Trophoblast cell (in vitro differentiated cells and primary cell): ENCODE data around the gene PTPN12.

Experiments used
- DNase-seq, 2 donors: peaks; one replicate each; pipeline ENCODE4 v3.0.0-alpha.2; 2016
- H2AFZ ChIP-seq: 2 replicates; pipeline ENCODE4 v1.6.1; 2013; ENCODE audit warnings: low read length, moderate library complexity, mild to moderate bottlenecking; ENCODE audit not compliant: insufficient read depth, poor library complexity
- H2AK5ac ChIP-seq: 2 replicates; pipeline ENCODE4 v1.6.1; 2013; ENCODE audit warnings: mild to moderate bottlenecking, low read length
- H2BK120ac ChIP-seq: 2 replicates; pipeline ENCODE4 v1.6.1; 2013; ENCODE audit warnings: low read length, mild to moderate bottlenecking, moderate library complexity; ENCODE audit not compliant: insufficient read depth, poor library complexity
- H2BK12ac ChIP-seq: 2 replicates; pipeline ENCODE4 v1.6.1; 2013; ENCODE audit warnings: mild to moderate bottlenecking, low read length, moderate library complexity
- H2BK5ac ChIP-seq: 2 replicates; pipeline ENCODE4 v1.6.1; 2013; ENCODE audit warnings: low read length, low read depth, moderate library complexity, mild to moderate bottlenecking; ENCODE audit not compliant: poor library complexity
- H3K14ac ChIP-seq: 2 replicates; pipeline ENCODE4 v1.6.1; 2013; ENCODE audit warnings: mild to moderate bottlenecking, low read length
- H3K18ac ChIP-seq: 2 replicates; pipeline ENCODE4 v1.6.1; 2013; ENCODE audit warnings: mild to moderate bottlenecking, low read length
- H3K23ac ChIP-seq: 2 replicates; pipeline ENCODE4 v1.6.1; 2013; ENCODE audit warnings: low read length
- H3K27ac ChIP-seq: 2 replicates; pipeline ENCODE4 v1.5.1; 2013; ENCODE audit warnings: low read depth, mild to moderate bottlenecking, inconsistent platforms, low read length, moderate library complexity
- H3K27me3 ChIP-seq: 2 replicates; pipeline ENCODE4 v1.6.1; 2013; ENCODE audit warnings: inconsistent platforms, mild to moderate bottlenecking, low read length, moderate library complexity; ENCODE audit not compliant: insufficient read depth
- H3K36me3 ChIP-seq, 2 experiments: 1 replicate in 1 of 2; 2 replicates in 1 of 2; pipeline ENCODE4 v1.6.1; 2013; ENCODE audit warnings: low read length in 2 of 2, mild to moderate bottlenecking in 2 of 2, moderate library complexity in 1 of 2; ENCODE audit not compliant: insufficient read depth in 2 of 2, control insufficient read depth in 1 of 2
- H3K4ac ChIP-seq: 2 replicates; pipeline ENCODE4 v1.6.1; 2013; ENCODE audit warnings: low read depth, mild to moderate bottlenecking, low read length, moderate library complexity
- H3K4me1 ChIP-seq, 2 experiments: 1 replicate in 1 of 2; 2 replicates in 1 of 2; pipeline ENCODE4 v1.6.1; 2013; ENCODE audit warnings: low read length in 2 of 2, mild to moderate bottlenecking in 2 of 2, moderate library complexity in 1 of 2; ENCODE audit not compliant: insufficient read depth in 2 of 2, control insufficient read depth in 1 of 2
- H3K4me2 ChIP-seq: 2 replicates; pipeline ENCODE4 v1.6.1; 2013; ENCODE audit warnings: inconsistent platforms, mild to moderate bottlenecking, low read length, moderate library complexity
- H3K4me3 ChIP-seq: 2 replicates; pipeline ENCODE4 v1.5.1; 2013; ENCODE audit warnings: mild to moderate bottlenecking, low read depth, low read length, inconsistent platforms
- H3K79me1 ChIP-seq: one replicate; pipeline ENCODE4 v1.6.1; 2013; ENCODE audit warnings: low read length
- H3K79me2 ChIP-seq: 2 replicates; pipeline ENCODE4 v1.6.1; 2013; ENCODE audit warnings: low read length, mild to moderate bottlenecking; ENCODE audit not compliant: control insufficient read depth, insufficient read depth, poor library complexity
- H3K9ac ChIP-seq: 2 replicates; pipeline ENCODE4 v1.6.1; 2013; ENCODE audit warnings: mild to moderate bottlenecking, low read length
- H3K9me3 ChIP-seq: 2 replicates; pipeline ENCODE4 v1.6.1; 2013; ENCODE audit warnings: low read depth, mild to moderate bottlenecking, control low read depth, inconsistent platforms, low read length; ENCODE audit not compliant: insufficient read depth
- H4K12ac ChIP-seq: 2 replicates; pipeline ENCODE4 v1.6.1; 2013; ENCODE audit warnings: low read depth, mild to moderate bottlenecking, low read length, moderate library complexity
- H4K8ac ChIP-seq: 2 replicates; pipeline ENCODE4 v1.6.1; 2013; ENCODE audit warnings: low read depth, mild to moderate bottlenecking, low read length, moderate library complexity
- H4K91ac ChIP-seq: one replicate; pipeline ENCODE4 v1.6.1; 2013; ENCODE audit warnings: low read depth, mild to moderate bottlenecking, low read length, moderate library complexity
- WGBS: extraction: QIAGEN DNeasy Blood & Tissue Kit; methylation state at CpG from one replicate; pipeline ENCODE4 v1.1.7; 2013; ENCODE audit warnings: missing lambda C conversion rate; ENCODE audit not compliant: insufficient read length, insufficient coverage; ENCODE audit errors: extremely low coverage; 5-methylcytosine and 5-hydroxymethylcytosine counted together

Gene PTPN12

DNA sequence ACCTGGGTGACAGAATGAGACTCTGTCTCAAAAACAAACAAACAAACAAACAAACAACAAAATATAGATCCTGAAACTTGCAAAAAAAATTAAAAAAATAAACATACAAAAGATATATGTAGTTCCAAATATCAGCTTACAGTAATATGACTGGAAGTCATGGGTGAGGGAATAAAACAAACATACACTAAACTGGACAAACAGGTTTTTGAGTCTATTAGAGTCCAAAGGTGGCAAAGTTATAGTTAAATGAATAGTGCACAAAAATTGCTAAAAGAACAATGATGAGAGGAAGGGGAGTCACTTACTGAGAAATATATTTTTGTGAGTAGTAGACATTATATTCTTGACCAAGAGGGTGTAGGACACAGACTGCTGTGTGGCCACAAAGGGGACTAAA, 142.5 kb downstream of the PTPN12 start:
- no peak overlapping the region for H2AK5ac ChIP-seq
- no peak overlapping the region for H3K4me2 ChIP-seq
- no peak overlapping the region for H2AFZ ChIP-seq
- no peak overlapping the region for H3K9ac ChIP-seq
- no peak overlapping the region for H3K14ac ChIP-seq
- H3K27ac ChIP-seq = no peak overlapping the region
- H3K79me1 ChIP-seq = no peaks in the 10 kb centered on the region
- H3K4me1 ChIP-seq = no peaks in the 10 kb centered on the region
- H4K8ac ChIP-seq = no peak overlapping the region
- H2BK120ac ChIP-seq = no peak overlapping the region
- H4K91ac ChIP-seq = no peak overlapping the region
- no peak overlapping the region for H2BK5ac ChIP-seq
- H3K23ac ChIP-seq = no peak overlapping the region
- peak in 1 of 2 donors; percentile 53 for DNase-seq
- H3K27me3 ChIP-seq = no peaks in the 10 kb centered on the region
- peaks cover 0 to 4% of the 10 kb centered on the region in 2 experiments for H3K36me3 ChIP-seq
- H2BK12ac ChIP-seq = no peak overlapping the region
- H3K18ac ChIP-seq = no peak overlapping the region
- no peak overlapping the region for H4K12ac ChIP-seq
- H3K79me2 ChIP-seq = no peaks in the 10 kb centered on the region
- no peak overlapping the region for H3K4ac ChIP-seq
- H3K4me3 ChIP-seq = no peak overlapping the region
- H3K9me3 ChIP-seq = no peaks in the 10 kb centered on the region

DNA sequence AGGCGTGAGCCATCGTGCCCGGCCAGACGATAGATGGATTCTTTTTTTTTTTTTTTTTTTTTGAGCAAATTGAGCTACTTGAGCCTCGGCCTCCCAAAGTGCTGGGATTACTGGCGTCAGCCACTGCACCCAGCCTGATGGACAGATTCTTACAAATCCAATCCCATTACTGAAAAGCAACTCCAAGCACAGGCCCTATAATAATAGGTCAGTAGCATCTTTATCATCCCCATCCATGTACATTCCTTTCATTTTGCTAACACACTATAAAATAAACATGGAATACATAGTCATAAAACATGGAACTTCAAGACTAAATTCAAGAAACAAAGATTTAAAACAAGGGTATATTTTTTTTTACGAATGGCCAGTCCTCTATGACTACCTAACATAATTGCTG, 143.2 kb downstream of the PTPN12 start:
- H2BK12ac ChIP-seq = no peak overlapping the region
- DNase-seq = no peak
- H3K4ac ChIP-seq = no peak overlapping the region
- no peak overlapping the region for H4K8ac ChIP-seq
- H3K23ac ChIP-seq = no peak overlapping the region
- H3K4me2 ChIP-seq = no peak overlapping the region
- no peak overlapping the region for H2BK5ac ChIP-seq
- H3K4me1 ChIP-seq = no peaks in the 10 kb centered on the region
- no peak overlapping the region for H2BK120ac ChIP-seq
- no peak overlapping the region for H3K9ac ChIP-seq
- H3K4me3 ChIP-seq = no peak overlapping the region
- H3K14ac ChIP-seq = no peak overlapping the region
- no peak overlapping the region for H3K27ac ChIP-seq
- H3K27me3 ChIP-seq = no peaks in the 10 kb centered on the region
- no peak overlapping the region for H2AK5ac ChIP-seq
- peaks cover 0 to 4% of the 10 kb centered on the region in 2 experiments for H3K36me3 ChIP-seq
- H3K18ac ChIP-seq = no peak overlapping the region
- no peaks in the 10 kb centered on the region for H3K79me2 ChIP-seq
- WGBS = no CpG with 5 or more reads among the region's 7 CpGs
- H2AFZ ChIP-seq = no peak overlapping the region
- H3K9me3 ChIP-seq = no peaks in the 10 kb centered on the region
- H4K91ac ChIP-seq = no peak overlapping the region
- no peak overlapping the region for H4K12ac ChIP-seq
- H3K79me1 ChIP-seq = no peaks in the 10 kb centered on the region

DNA sequence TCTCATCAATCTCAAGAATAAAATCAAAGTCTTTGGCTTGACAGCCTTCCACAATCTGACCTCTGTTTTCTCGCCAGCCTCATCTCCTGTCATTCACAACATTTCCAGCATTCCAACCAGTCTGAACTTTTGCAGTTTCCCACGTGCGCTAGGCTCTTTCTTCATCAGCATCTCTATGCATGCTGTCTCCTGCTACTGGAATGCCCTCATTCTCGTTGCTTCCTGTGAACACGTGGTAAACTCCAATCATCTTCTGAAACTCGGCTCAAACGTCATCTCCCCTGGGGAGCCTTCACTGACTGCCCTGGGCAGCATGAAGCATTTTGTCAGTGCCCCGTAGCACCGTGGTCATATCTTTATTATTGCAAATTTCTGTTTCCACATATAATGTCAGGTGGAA, 146.9 kb downstream of the PTPN12 start:
- no peaks in the 10 kb centered on the region for H3K79me2 ChIP-seq
- H4K8ac ChIP-seq = no peak overlapping the region
- H3K9me3 ChIP-seq = no peaks in the 10 kb centered on the region
- H4K91ac ChIP-seq = no peak overlapping the region
- H2AK5ac ChIP-seq = no peak overlapping the region
- no peak overlapping the region for H2AFZ ChIP-seq
- H3K4me1 ChIP-seq = no peaks in the 10 kb centered on the region
- no peak overlapping the region for H2BK5ac ChIP-seq
- no peak overlapping the region for H3K23ac ChIP-seq
- H3K27me3 ChIP-seq = no peaks in the 10 kb centered on the region
- no peak overlapping the region for H4K12ac ChIP-seq
- no peak overlapping the region for H3K4ac ChIP-seq
- peaks cover 0 to 4% of the 10 kb centered on the region in 2 experiments for H3K36me3 ChIP-seq
- H3K4me3 ChIP-seq = no peak overlapping the region
- no peak overlapping the region for H3K4me2 ChIP-seq
- H3K79me1 ChIP-seq = no peaks in the 10 kb centered on the region
- no peak overlapping the region for H3K14ac ChIP-seq
- no peak overlapping the region for H2BK120ac ChIP-seq
- no CpG with 5 or more reads among the region's 9 CpGs for WGBS
- H3K27ac ChIP-seq = no peak overlapping the region
- H3K9ac ChIP-seq = no peak overlapping the region
- H2BK12ac ChIP-seq = no peak overlapping the region
- no peak overlapping the region for H3K18ac ChIP-seq
- DNase-seq = peak; percentile 97 to 99

DNA sequence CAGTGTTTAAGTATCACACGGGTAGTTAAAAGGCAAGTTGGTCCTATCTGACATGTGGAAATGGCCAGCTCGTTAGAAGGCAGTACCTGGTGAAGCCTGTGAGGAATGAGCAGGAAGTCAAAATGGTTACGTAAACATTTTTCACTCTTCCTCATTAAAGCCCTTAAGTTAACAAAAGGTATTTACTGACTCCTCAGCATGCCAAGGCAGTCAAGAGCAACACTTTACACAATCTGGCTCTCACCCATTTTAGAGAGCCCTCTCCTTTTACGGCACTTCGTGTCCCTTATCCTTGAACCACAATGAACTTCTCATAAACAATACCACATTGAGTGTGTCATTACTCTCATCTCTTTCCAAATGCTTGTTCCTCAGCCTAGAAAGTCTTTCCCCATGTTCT, 148.1 kb downstream of the PTPN12 start:
- H2BK120ac ChIP-seq = no peak overlapping the region
- H3K36me3 ChIP-seq = peaks cover 0 to 7% of the 10 kb centered on the region in 2 experiments
- H3K23ac ChIP-seq = no peak overlapping the region
- no peak overlapping the region for H2BK5ac ChIP-seq
- no peak overlapping the region for H2BK12ac ChIP-seq
- H4K91ac ChIP-seq = no peak overlapping the region
- H3K27ac ChIP-seq = no peak overlapping the region
- H3K4me3 ChIP-seq = no peak overlapping the region
- H3K18ac ChIP-seq = no peak overlapping the region
- H3K4me2 ChIP-seq = no peak overlapping the region
- no peak overlapping the region for H3K4ac ChIP-seq
- no peak overlapping the region for H3K9ac ChIP-seq
- H3K4me1 ChIP-seq = no peaks in the 10 kb centered on the region
- H3K27me3 ChIP-seq = no peaks in the 10 kb centered on the region
- H2AFZ ChIP-seq = no peak overlapping the region
- H4K8ac ChIP-seq = no peak overlapping the region
- no peaks in the 10 kb centered on the region for H3K9me3 ChIP-seq
- H3K79me2 ChIP-seq = no peaks in the 10 kb centered on the region
- H3K14ac ChIP-seq = no peak overlapping the region
- no peaks in the 10 kb centered on the region for H3K79me1 ChIP-seq
- H2AK5ac ChIP-seq = no peak overlapping the region
- DNase-seq = peak; percentile 53 to 87
- no peak overlapping the region for H4K12ac ChIP-seq
- WGBS = no CpG with 5 or more reads among the region's 5 CpGs
